ENCODE measurements around the gene TMEM151B.

TMEM151B gene

GRCh38 chr6:44250718-44251123, 19.5 kb upstream of the TMEM151B start:
- DNase-seq (ENCODE audit: low read depth in 1 of 2, low spot score in 1 of 2) = no peak

GRCh38 chr6:44251576-44252524, 18.4 kb upstream of the TMEM151B start:
- no peak for DNase-seq (ENCODE audit: low read depth in 1 of 2, low spot score in 1 of 2)

- no peak for DNase-seq (ENCODE audit: low read depth in 1 of 2, low spot score in 1 of 2)
Observed at GRCh38 chr6:44253307-44254101, 16.7 kb upstream of the TMEM151B start.

DNA sequence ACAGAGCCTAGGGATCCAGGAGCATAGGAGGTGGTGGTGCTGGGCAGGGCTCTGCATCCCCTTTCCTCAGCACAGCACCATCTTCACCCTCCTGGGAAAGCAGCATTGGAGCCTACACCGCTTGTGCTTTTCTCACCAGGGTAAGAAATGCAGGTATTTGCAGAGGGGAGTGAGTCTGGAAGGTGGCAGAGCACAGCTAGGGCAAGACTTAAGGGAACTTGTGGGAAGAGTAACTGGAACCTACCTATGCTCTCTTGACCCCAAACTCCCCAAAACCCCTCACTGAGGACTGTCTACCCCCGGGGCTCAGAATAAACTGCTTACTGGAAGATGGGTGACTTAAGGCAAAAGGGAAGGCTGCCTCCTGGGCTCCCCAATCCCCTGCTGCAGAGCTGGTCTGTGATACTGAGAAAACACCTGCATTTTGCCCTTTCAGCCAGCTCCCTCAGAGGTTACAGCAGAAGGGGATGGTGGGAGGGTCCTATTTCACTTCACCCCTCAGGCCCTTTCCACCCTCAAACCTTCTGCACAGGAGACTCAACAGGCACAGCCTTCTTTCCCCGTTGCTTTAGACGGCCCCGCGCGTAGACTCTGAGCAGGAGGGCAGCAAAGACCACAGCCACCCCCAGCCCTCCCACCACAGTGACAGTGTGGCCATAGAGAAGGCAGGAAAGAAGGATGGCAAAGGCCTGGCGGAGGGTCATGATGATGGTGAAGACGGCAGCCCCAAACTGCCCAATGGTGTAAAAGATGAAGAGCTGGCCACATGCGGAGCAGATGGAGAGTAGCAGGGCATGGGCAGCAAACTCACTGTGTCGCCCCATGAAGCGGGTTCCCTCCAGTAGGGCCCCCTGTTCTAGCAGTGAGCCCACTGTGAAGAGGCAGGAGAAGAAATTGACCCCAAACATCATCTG, 15.8 kb upstream of the TMEM151B start:
- no peak for DNase-seq (ENCODE audit: low read depth in 1 of 2, low spot score in 1 of 2)

GRCh38 chr6:44255105-44255808, 15.0 kb upstream of the TMEM151B start:
- DNase-seq (ENCODE audit: low read depth in 1 of 2, low spot score in 1 of 2) = peak in 1 of 2 donors; percentile 39

GRCh38 chr6:44255871-44256774, 14.1 kb upstream of the TMEM151B start:
- no peak for DNase-seq (ENCODE audit: low read depth in 1 of 2, low spot score in 1 of 2)

GRCh38 chr6:44256775-44257024, 13.6 kb upstream of the TMEM151B start:
- no peak for DNase-seq (ENCODE audit: low read depth in 1 of 2, low spot score in 1 of 2)

- DNase-seq (ENCODE audit: low read depth in 1 of 2, low spot score in 1 of 2) = peak in 1 of 2 donors; percentile 46
Observed at GRCh38 chr6:44257025-44257752, 13.1 kb upstream of the TMEM151B start, which contains the start of gene SLC35B2. SLC35B2 (minus strand) TSS chr6:44257528; CDS start chr6:44257410, 118 bp downstream.

GRCh38 chr6:44257753-44258324, 12.4 kb upstream of the TMEM151B start:
- no peak for DNase-seq (ENCODE audit: low read depth in 1 of 2, low spot score in 1 of 2)

- no peak for DNase-seq (ENCODE audit: low read depth in 1 of 2, low spot score in 1 of 2)
Observed at GRCh38 chr6:44258325-44258863, 11.9 kb upstream of the TMEM151B start.

- DNase-seq (ENCODE audit: low read depth in 1 of 2, low spot score in 1 of 2) = no peak
Observed at GRCh38 chr6:44258921-44259320, 11.3 kb upstream of the TMEM151B start.

DNA sequence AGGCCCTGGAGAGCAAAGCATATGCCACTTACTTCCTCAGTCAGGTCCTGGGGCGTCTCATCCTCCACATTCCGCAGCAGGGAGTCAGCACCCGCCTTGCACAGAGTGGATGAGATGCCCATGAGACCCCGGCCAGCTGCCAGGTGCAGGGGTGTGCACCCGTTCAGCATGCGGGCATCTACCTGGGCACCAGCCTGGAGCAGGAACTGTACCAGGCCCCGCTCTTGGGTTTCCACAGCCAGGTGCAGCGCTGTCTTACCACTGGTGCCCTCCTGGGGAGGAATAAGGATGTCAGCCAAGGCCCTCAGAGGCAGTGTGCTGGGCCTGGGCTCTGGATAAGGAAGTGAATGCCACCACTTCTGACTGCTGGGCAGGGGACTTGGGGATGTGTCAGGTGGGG, 10.2 kb upstream of the TMEM151B start:
- DNase-seq (ENCODE audit: low read depth in 1 of 2, low spot score in 1 of 2) = no peak

- DNase-seq (ENCODE audit: low read depth in 1 of 2, low spot score in 1 of 2) = no peak
Observed at GRCh38 chr6:44260451-44261297, 9.6 kb upstream of the TMEM151B start.

DNA sequence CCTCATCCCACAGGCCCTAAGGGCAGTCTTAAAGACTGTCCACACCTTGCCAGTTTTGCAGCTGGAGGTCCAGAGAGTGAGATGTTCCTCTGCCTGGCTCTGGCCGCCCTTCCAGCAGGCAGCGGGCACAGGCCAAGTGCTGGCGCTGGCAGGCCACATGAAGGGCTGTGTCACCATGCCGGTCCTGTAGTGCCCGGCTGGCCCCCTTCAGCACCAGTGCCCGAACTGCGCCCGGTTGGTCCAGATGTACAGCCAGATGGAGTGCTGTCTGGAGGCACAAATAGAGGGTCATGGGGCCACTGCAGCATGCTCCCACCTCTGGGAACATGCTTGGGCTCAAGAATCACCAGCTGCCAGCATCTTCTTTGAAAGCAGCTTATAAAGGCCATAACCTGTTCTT, 8.7 kb upstream of the TMEM151B start:
- DNase-seq (ENCODE audit: low read depth in 1 of 2, low spot score in 1 of 2) = no peak

DNA sequence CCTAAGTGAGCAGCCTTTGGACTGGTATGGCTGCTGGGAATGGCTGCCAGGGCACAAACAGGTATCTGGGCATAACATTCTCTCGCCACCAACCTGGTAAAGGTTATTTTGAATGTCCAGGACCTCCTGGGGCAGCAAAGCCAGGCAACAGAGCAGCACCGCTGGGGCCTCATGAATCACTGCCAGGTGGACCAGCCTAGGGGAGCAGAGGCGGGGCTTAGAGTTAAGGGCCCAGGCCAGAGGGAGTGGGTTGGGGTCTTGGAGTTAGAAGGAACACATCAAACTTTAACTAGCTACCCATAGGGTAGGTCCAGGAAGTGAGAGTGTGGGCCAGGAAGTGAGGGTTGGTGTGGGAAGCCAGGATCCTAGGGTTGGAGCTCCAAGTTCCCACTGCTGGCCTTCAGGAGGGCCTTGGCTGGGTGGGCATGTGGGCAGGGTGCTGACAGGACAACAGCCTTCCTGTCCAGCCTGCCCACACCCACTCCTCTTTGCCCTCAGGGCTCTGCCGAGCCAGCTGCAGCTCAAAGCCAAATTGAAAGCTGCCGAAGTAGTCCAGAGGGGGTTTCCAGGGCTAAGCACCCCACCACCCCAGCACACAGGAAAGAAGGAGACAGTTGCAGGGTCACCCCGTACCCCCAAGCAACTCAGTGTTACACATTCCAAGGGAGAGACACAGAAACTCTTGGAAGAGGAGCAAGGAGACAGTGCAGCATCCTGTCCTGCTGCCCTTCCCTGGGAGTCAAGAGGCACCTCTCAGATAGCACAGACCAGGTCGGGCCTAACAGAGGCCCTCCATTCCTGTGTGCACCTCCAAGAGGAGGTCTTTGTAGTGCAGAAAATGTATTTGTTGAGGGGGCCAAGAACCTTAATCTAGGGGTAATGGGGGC, 7.5 kb upstream of the TMEM151B start:
- no peak for DNase-seq (ENCODE audit: low read depth in 1 of 2, low spot score in 1 of 2)

- no peak for DNase-seq (ENCODE audit: low read depth in 1 of 2, low spot score in 1 of 2)
Observed at GRCh38 chr6:44263354-44264100, 6.7 kb upstream of the TMEM151B start.

Measured in activated CD4-positive, alpha-beta T cell treated with anti-CD3 and anti-CD28 coated beads, Interleukin-2, amount 50 U/mL, for 24 hours (primary cell).